Measurements from ENCODE around the gene PLXNA2. TPM values are rescaled to one million over a fixed set of nuclear protein-coding genes. Genes with fewer than 3 reads are reported as not detected.

The PLXNA2 gene
- total and polyA plus RNA-seq, 2 of the 8 experiments (the other 6 are each of a cell fraction or from before 2014, with no cell fraction given), result 0.33 to 1.5 TPM

DNA sequence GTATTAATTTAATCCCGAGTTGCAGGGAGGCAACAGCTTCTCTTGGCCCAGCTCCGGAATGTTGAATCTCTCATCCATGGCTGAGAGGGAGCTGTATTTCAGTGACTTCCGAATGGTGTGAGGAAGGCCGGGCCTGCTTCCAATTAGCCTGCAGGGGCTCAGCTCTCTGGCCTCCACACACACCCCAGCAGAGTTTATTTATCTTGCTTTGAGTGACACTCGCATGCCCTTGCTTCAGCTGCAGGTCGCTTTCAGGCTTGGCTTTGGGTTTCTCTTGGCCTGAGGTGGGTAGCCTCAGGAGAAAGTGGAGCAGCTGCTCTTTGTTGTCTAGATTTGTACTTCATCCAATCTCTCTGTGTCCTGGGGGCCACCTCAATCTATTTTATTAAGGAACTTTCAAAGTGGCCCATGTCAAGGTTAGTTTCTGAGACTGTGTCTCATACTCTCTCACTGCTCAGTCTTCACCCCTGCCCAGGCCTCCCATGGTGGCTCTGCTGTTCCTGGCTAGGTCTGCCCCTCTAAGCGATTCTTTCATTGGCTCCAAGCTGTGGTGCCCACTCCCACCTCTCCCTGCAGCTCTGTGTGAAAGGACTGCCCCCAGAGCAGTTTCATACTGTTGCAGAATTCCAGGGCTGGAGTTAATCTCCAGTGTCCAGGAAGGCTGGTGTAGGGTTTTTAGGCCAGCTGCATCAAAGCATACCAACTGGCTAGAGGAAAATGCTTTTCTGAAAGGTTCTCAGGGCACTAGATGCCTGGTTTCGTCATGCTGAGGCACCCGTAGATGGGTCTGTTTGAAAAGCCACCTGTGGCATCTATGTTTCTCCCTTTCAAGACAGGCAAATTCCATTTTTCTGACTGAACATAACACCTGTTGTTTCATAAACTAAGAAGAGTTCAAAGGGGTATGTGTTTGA is 153.5 kb downstream of the PLXNA2 start (continued):
- TF ChIP-seq SAP30 (IDR thresholded peaks at IDR 0.05; ENCODE audit: insufficient read depth, insufficient replicate concordance, low read length) (no peak), HDAC6 (IDR thresholded peaks at IDR 0.05; ENCODE audit: low read depth, low read length) (no peak), FOSL1 (IDR thresholded peaks at IDR 0.05; ENCODE audit: insufficient read depth, low read depth, low read length) (no peak), RFX5 (IDR thresholded peaks at IDR 0.05; ENCODE audit: borderline replicate concordance, low read depth, low read length) (no peak), SUZ12 (IDR thresholded peaks at IDR 0.05; ENCODE audit: low read length) (no peak)
